Endothelial cell (in vitro differentiated cells): ENCODE results near the gene LUZP1. TPM values are rescaled to one million over a fixed set of nuclear protein-coding genes. Genes with fewer than 3 reads are reported as not detected.
A peak's percentile ranks its signal among the peaks of the same experiment; 100 is the strongest.

Experiments
- DNase-seq: peaks from one replicate; pipeline ENCODE4 v3.0.0; 2021; ENCODE audit warnings: low spot score
- H3K27ac Mint-ChIP-seq: one replicate; pipeline ENCODE4 v1.8.0; 2021; ENCODE audit warnings: mixed read lengths, inconsistent platforms; ENCODE audit not compliant: unreplicated experiment
- H3K27me3 Mint-ChIP-seq: one replicate; pipeline ENCODE4 v1.8.0; 2021; ENCODE audit warnings: mild to moderate bottlenecking, moderate library complexity, mixed read lengths, inconsistent platforms; ENCODE audit not compliant: unreplicated experiment
- H3K36me3 Mint-ChIP-seq: one replicate; pipeline ENCODE4 v1.8.0; 2021; ENCODE audit warnings: mild to moderate bottlenecking, low read depth, mixed read lengths, inconsistent platforms; ENCODE audit not compliant: unreplicated experiment
- H3K4me1 Mint-ChIP-seq: one replicate; pipeline ENCODE4 v1.8.0; 2021; ENCODE audit warnings: mild to moderate bottlenecking, mixed read lengths, inconsistent platforms; ENCODE audit not compliant: unreplicated experiment
- H3K4me3 Mint-ChIP-seq: one replicate; pipeline ENCODE4 v1.8.0; 2021; ENCODE audit warnings: mild to moderate bottlenecking, mixed read lengths, inconsistent platforms; ENCODE audit not compliant: unreplicated experiment
- H3K9me3 Mint-ChIP-seq: one replicate; pipeline ENCODE4 v1.8.0; 2021; ENCODE audit warnings: mixed read lengths, inconsistent platforms; ENCODE audit not compliant: unreplicated experiment
- total RNA-seq: library from RNA; stranded (reverse); fragmentation: NEBNext Ultra II Directional; extraction: Animal tissue kit (Norgen Biotek cat#: 25700); gene quantifications from one replicate; pipeline ENCODE4 v1.2.1, GENCODE V29; 2021; ENCODE audit not compliant: unreplicated experiment
- TF ChIP-seq, protein P1 (sequence below): fragments of 200-600 bp; sonication (generic); IDR thresholded peaks from one replicate; pipeline ENCODE4 v1.5.0; 2021; ENCODE audit warnings: antibody characterized with exemption; ENCODE audit not compliant: unreplicated experiment

The LUZP1 gene
- total RNA-seq, 1 donor from 2014 or later: 103 TPM

DNA sequence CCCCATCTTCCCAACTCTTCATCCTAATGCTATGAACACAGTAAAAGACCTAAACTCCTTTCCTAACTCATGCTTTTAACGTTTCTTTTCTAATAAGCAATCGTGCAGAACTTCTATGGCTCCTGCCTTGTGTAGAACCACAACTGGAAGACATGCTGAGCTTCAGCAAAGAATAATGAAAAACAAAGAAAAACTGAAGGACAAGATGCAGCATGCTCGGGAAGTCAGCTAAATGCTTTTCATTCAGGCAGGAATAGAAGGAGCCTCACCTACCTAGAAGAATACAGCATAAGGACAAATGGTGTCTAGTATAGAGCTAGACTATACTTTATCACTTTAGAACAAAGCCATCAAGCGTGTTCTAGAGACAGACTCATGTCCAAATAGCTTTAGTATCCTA lies 45.9 kb downstream of the LUZP1 start:
- no peak overlapping the region for H3K27ac Mint-ChIP-seq
- no peak overlapping the region for H3K4me3 Mint-ChIP-seq
- H3K9me3 Mint-ChIP-seq: no peaks in the 10 kb centered on the region
- no peaks in the 10 kb centered on the region for H3K27me3 Mint-ChIP-seq
- DNase-seq: no peak
- H3K4me1 Mint-ChIP-seq: peaks cover 47% of the 10 kb centered on the region
- H3K36me3 Mint-ChIP-seq: no peaks in the 10 kb centered on the region
- TF ChIP-seq, protein P1, sequence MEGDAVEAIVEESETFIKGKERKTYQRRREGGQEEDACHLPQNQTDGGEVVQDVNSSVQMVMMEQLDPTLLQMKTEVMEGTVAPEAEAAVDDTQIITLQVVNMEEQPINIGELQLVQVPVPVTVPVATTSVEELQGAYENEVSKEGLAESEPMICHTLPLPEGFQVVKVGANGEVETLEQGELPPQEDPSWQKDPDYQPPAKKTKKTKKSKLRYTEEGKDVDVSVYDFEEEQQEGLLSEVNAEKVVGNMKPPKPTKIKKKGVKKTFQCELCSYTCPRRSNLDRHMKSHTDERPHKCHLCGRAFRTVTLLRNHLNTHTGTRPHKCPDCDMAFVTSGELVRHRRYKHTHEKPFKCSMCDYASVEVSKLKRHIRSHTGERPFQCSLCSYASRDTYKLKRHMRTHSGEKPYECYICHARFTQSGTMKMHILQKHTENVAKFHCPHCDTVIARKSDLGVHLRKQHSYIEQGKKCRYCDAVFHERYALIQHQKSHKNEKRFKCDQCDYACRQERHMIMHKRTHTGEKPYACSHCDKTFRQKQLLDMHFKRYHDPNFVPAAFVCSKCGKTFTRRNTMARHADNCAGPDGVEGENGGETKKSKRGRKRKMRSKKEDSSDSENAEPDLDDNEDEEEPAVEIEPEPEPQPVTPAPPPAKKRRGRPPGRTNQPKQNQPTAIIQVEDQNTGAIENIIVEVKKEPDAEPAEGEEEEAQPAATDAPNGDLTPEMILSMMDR: no peak

DNA sequence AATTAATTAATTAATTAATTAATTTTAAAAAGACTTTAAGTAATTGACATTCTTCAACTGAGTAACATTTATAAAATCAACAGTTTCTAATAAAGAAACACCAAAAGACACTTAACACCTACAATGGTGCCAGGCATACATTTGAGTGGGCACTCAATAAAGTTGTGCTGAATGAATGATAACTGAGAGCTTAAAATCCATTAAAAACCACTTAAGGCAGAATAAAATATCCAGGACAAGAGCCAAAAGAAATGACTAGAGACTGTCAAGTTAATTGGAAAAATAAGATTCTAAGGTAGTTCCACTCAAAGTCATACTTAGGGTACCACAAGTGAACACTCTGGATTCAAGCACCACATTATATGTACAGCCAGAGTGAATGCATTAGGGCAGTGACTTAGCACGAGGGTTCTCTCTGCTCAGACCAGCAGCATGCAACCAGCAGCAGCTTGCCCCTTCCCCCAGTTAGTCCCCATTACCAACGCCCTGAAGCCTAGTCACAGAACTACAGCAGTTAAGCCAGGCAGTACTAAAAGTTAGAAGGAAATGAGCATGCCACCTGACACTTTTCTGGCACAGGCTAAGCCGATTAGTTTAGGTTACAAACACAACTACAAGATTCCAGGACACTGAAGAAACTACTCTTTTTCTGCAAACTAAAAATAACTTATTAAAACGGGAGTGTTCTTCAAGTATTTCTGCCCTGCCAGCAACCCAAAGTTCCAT lies 46.5 kb downstream of the LUZP1 start:
- no peak for DNase-seq
- TF ChIP-seq, protein P1: no peak
- Mint-ChIP-seq H3K4me3 (no peak overlapping the region), H3K9me3 (no peaks in the 10 kb centered on the region), H3K4me1 (peaks cover 49% of the 10 kb centered on the region), H3K27me3 (no peaks in the 10 kb centered on the region), H3K27ac (no peak overlapping the region), H3K36me3 (no peaks in the 10 kb centered on the region)

DNA sequence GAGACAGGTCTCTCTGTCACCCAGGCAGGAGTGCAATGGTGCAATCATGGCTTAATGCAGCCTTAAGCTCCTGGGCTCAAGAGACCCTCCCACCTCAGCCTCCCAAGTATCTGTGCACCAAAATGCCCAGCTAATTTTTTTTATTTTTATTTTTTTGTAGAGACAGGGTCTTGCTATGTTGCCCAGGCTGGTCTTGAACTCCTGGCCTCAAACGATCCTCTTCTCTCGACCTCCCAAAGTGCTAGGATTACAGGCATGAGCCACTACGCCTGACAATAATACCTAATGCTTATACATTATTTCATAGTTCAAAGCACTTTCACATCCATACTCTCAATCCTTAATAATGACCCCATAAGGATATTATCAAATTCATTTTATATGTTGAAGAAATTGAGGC lies 48.3 kb downstream of the LUZP1 start:
- Mint-ChIP-seq H3K27ac (no peak overlapping the region), H3K4me1 (peaks cover 39% of the 10 kb centered on the region), H3K27me3 (no peaks in the 10 kb centered on the region), H3K36me3 (no peaks in the 10 kb centered on the region), H3K4me3 (no peak overlapping the region), H3K9me3 (no peaks in the 10 kb centered on the region)
- DNase-seq: no peak
- TF ChIP-seq, protein P1: no peak

DNA sequence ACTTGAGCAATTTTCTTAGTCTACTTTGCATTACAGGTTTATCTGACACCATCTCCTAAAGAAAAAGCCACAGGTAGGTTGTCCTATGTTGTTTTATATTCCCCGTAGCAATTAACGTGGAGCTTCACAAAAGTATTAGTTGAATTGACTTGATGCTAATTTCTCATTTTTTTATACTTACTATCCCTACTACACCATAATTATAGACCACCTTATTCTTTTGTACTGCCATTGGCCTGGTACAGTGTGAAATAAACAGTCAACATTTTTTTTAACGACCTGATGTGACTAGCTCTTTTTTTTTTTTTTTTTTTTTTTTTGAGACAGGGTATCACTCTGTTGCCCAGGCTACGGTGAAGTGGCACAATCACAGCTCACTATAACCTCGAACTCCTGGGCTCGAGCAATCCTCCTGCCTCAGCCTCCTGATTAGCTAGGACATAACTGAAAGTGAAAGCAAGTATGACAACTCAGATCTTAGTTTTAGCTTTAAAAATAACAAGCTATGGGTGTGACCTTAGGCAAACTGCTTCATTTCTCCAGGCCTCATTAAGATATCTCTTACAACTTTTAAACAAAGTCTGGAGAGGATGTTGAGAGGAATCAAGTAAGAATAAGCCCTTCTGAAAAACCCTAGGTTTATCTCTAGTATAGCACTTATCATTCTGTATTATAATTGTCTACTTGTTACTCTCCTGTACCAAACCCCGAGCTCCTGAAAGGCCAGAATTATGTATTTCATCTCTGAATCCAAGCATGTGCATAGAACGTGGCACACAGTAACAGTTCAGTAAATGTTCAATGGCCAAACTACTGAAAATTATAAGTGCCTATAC lies 49.5 kb downstream of the LUZP1 start:
- TF ChIP-seq, protein P1: no peak
- no peak for DNase-seq
- Mint-ChIP-seq H3K9me3 (no peaks in the 10 kb centered on the region), H3K4me1 (peaks cover 39% of the 10 kb centered on the region), H3K27ac (peak overlapping the region; percentile 71), H3K36me3 (no peaks in the 10 kb centered on the region), H3K4me3 (no peak overlapping the region), H3K27me3 (peaks cover 1% of the 10 kb centered on the region)

DNA sequence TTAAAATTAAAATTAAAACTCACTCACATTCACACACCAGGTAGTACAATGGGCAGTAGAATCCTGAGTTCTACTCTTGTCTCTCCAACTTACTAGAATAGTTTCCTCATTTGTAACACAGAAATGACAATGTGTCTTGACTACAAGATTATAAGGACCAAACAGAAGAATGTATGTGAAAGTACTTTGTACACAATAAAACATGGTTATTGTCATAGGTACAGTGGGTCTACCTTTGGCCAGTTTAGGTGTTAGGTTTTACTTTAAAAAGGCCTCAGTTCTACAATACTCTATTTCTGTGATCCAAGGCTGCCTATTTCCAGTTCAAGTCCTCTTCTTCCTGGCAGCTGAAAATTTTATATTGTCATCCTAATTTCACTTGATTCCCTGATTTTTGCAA lies 50.2 kb downstream of the LUZP1 start:
- H3K27ac Mint-ChIP-seq: peak overlapping the region; percentile 71
- H3K4me3 Mint-ChIP-seq: no peak overlapping the region
- TF ChIP-seq, protein P1: no peak
- H3K4me1 Mint-ChIP-seq: peaks cover 36% of the 10 kb centered on the region
- no peaks in the 10 kb centered on the region for H3K9me3 Mint-ChIP-seq
- no peak for DNase-seq
- H3K27me3 Mint-ChIP-seq: peaks cover 1% of the 10 kb centered on the region
- H3K36me3 Mint-ChIP-seq: no peaks in the 10 kb centered on the region
